HG02763 (cell line): ENCODE results near the gene TSEN34.

Source experiments
- ATAC-seq: cut with Tn5 transposase; IDR thresholded peaks from one replicate; pipeline ENCODE4 v1.9.1; 2021; ENCODE audit warnings: mild to moderate bottlenecking, moderate library complexity; ENCODE audit not compliant: unreplicated experiment

The TSEN34 gene

GRCh38 chr19:54191011-54191810 is at the start of gene TSEN34:
Gene TSEN34 (plus strand): TSS chr19:54191308. CDS start chr19:54191365, 57 bp downstream.
- peak; percentile 26 for ATAC-seq

- ATAC-seq, result no peak
Observed at GRCh38 chr19:54141356-54141755, 49.8 kb upstream of the TSEN34 start.

- ATAC-seq, result no peak
Observed at GRCh38 chr19:54142166-54142780, 48.8 kb upstream of the TSEN34 start.

GRCh38 chr19:54145541-54146158 is 45.5 kb upstream of the TSEN34 start:
- no peak for ATAC-seq

- no peak for ATAC-seq
Observed at GRCh38 chr19:54147676-54148075, 43.4 kb upstream of the TSEN34 start.

GRCh38 chr19:54148158-54148557 is 43.0 kb upstream of the TSEN34 start:
- no peak for ATAC-seq

GRCh38 chr19:54149021-54149812 is 41.9 kb upstream of the TSEN34 start:
- no peak for ATAC-seq

GRCh38 chr19:54151362-54152035 is 39.6 kb upstream of the TSEN34 start:
- ATAC-seq, result no peak

- ATAC-seq, result no peak
Observed at GRCh38 chr19:54152267-54152666, 38.8 kb upstream of the TSEN34 start.

- no peak for ATAC-seq
Observed at GRCh38 chr19:54152878-54153524, 38.1 kb upstream of the TSEN34 start.

GRCh38 chr19:54153731-54154326 is 37.3 kb upstream of the TSEN34 start:
- no peak for ATAC-seq

GRCh38 chr19:54154603-54155345 is 36.3 kb upstream of the TSEN34 start:
- ATAC-seq, result no peak

- no peak for ATAC-seq
Observed at GRCh38 chr19:54155694-54156093, 35.4 kb upstream of the TSEN34 start.

- ATAC-seq, result no peak
Observed at GRCh38 chr19:54156490-54156889, 34.6 kb upstream of the TSEN34 start.

- no peak for ATAC-seq
Observed at GRCh38 chr19:54156953-54157352, 34.2 kb upstream of the TSEN34 start.

- ATAC-seq, result no peak
Observed at GRCh38 chr19:54158812-54159351, 32.2 kb upstream of the TSEN34 start.

- peak; percentile 93 for ATAC-seq
Observed at GRCh38 chr19:54159352-54160181, 31.5 kb upstream of the TSEN34 start, which contains the start of gene LENG1. Gene LENG1 (minus strand): TSS chr19:54159721. CDS start chr19:54159695, 26 bp downstream.
